HepG2 (cell line): ENCODE results near the gene SWI5. TPM values are rescaled to one million over a fixed set of nuclear protein-coding genes. Genes with fewer than 3 reads are reported as not detected.

ENCODE experiments used
- ARID5B ChIP-seq: IDR thresholded peaks from 2 replicates; pipeline ENCODE4 v1.4.0; 2020; ENCODE audit warnings: mild to moderate bottlenecking, missing genetic modification reagents
- CREB1 ChIP-seq, 2 experiments: fragments of 450-650 bp in 1 of 2; IDR thresholded peaks; 2 replicates each; pipeline ENCODE4 v1.6.1; 2016 to 2017; ENCODE audit warnings: control low read depth in 1 of 2, mild to moderate bottlenecking in 1 of 2, missing compliant biosample characterization in 1 of 2, missing genetic modification characterization in 1 of 2
- GZF1 ChIP-seq: sonication (generic); formaldehyde crosslinking; IDR thresholded peaks from 2 replicates; pipeline ENCODE4 v1.5.1; 2020; ENCODE audit warnings: mild to moderate bottlenecking, missing genetic modification reagents
- MEF2D ChIP-seq: sonication (generic); formaldehyde crosslinking; IDR thresholded peaks from 2 replicates; pipeline ENCODE4 v1.5.1; 2020; ENCODE audit warnings: mild to moderate bottlenecking, missing genetic modification reagents
- NCOR1 ChIP-seq: fragments of 200-600 bp; sonication (generic); IDR thresholded peaks from 2 replicates; pipeline ENCODE4 v1.7.0; 2017; ENCODE audit warnings: antibody characterized with exemption, low read length, borderline replicate concordance
- RBM39 ChIP-seq: fragments of 200-400 bp; formaldehyde crosslinking; IDR thresholded peaks from one replicate; pipeline ENCODE4 v1.6.1; 2018; ENCODE audit warnings: antibody characterized with exemption, mild to moderate bottlenecking, low read depth, low read length; ENCODE audit not compliant: poor library complexity, severe bottlenecking
- SPEN ChIP-seq: sonication (generic); formaldehyde crosslinking; IDR thresholded peaks from 2 replicates; pipeline ENCODE4 v1.5.1; 2020; ENCODE audit warnings: low read depth, mild to moderate bottlenecking, missing genetic modification reagents
- SRSF9 ChIP-seq: fragments of 200-400 bp; formaldehyde crosslinking; IDR thresholded peaks from 2 replicates; pipeline ENCODE4 v1.6.1; 2018; ENCODE audit warnings: borderline replicate concordance, mild to moderate bottlenecking, low read depth, low read length; ENCODE audit not compliant: insufficient read depth, poor library complexity, severe bottlenecking
- ZBTB42 ChIP-seq: sonication (generic); formaldehyde crosslinking; IDR thresholded peaks from 2 replicates; pipeline ENCODE4 v1.5.0; 2020; ENCODE audit warnings: mild to moderate bottlenecking, missing genetic modification reagents
- ZFP90 ChIP-seq: sonication (generic); formaldehyde crosslinking; IDR thresholded peaks from 2 replicates; pipeline ENCODE4 v1.8.0; 2022; ENCODE audit warnings: missing genetic modification reagents, mild to moderate bottlenecking, inconsistent platforms, borderline replicate concordance
- ZNF263 ChIP-seq: sonication (generic); formaldehyde crosslinking; IDR thresholded peaks from 2 replicates; pipeline ENCODE4 v1.4.0; 2020; ENCODE audit warnings: missing genetic modification reagents
- ZNF510 ChIP-seq: sonication (generic); formaldehyde crosslinking; IDR thresholded peaks from 2 replicates; pipeline ENCODE4 v1.4.0; 2020; ENCODE audit warnings: low read depth, mild to moderate bottlenecking, missing genetic modification reagents
- ZNF800 ChIP-seq: sonication (generic); formaldehyde crosslinking; IDR thresholded peaks from 2 replicates; pipeline ENCODE4 v1.4.0; 2020; ENCODE audit warnings: missing genetic modification reagents
- polyA plus RNA-seq, 8 experiments: library from polyadenylated mRNA; depleted of rRNA in 3 of 8; stranded (reverse) in 7 of 8; unstranded in 1 of 8; fragments of >200 nt; fragmentation: Illumina TruSeq in 4 of 8; extraction: Trizol in 4 of 8; gene quantifications; 2 replicates each; pipeline versions ENCODE4 v1.2.1 to v1.2.3, GENCODE V29; 2011 to 2016; ENCODE audit warnings: low read depth in 4 of 8, missing spikeins in 1 of 8, mixed read lengths in 1 of 8; ENCODE audit not compliant: insufficient read depth in 1 of 8
- total RNA-seq, 5 experiments: library from RNA; depleted of rRNA; stranded (reverse); fragments of >200 nt; fragmentation: Illumina TruSeq; extraction: Trizol; gene quantifications; 2 replicates each; pipeline ENCODE4 v1.2.3, GENCODE V29; 2016; ENCODE audit warnings: low read depth in 1 of 5
- TF ChIP-seq, protein P1 (sequence below): sonication (generic); formaldehyde crosslinking; IDR thresholded peaks from 2 replicates; pipeline ENCODE4 v1.5.1; 2020; ENCODE audit warnings: missing genetic modification reagents, mild to moderate bottlenecking, borderline replicate concordance
- TF ChIP-seq, protein P2 (sequence below): sonication (generic); formaldehyde crosslinking; IDR thresholded peaks from 2 replicates; pipeline ENCODE4 v1.4.0; 2020; ENCODE audit warnings: mild to moderate bottlenecking, low read depth, missing genetic modification reagents
- TF ChIP-seq, protein P3 (sequence below): conservative IDR thresholded peaks from 2 replicates; pipeline ENCODE4 v1.6.1; 2018; ENCODE audit warnings: missing genetic modification reagents

SWI5 gene
- total and polyA plus RNA-seq, 2 of the 13 experiments (the other 11 are each of a cell fraction or from before 2014, with no cell fraction given), result 39.2 to 41.0 TPM

DNA sequence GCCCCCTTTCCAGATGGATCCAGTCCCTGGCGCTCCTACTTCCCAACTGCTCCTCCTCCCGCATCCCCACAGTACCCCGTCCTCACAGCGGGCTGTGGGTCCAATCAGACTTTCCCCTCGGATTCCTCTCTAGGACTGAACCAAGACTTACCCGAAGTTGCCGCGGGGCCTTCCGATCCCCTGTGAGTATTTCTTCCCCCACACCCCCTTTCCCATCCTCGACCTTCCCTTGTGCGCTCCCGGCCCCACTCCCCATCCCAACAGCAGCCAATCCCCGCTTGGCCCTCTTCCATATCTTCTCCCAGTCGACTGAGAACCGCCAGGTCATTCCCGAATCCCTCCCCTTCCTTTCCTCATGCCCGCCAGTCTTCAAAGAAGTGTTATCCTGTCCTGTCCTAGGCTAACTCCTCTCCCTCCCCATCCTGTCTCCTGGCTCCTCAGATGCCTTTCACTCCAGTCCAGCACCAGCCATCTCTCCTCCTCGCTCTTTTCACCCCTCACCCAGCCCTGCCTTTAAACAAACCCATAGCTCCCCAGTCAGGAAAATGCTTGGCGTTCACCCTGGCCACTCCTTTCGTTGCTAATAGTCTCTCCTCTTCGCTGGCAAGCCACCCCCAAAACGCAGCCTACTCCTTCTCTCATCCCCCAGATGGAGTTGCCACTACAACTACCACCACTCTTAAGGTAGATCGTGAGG is 646 bp downstream of the SWI5 start (continued):
- TF ChIP-seq, protein P1, sequence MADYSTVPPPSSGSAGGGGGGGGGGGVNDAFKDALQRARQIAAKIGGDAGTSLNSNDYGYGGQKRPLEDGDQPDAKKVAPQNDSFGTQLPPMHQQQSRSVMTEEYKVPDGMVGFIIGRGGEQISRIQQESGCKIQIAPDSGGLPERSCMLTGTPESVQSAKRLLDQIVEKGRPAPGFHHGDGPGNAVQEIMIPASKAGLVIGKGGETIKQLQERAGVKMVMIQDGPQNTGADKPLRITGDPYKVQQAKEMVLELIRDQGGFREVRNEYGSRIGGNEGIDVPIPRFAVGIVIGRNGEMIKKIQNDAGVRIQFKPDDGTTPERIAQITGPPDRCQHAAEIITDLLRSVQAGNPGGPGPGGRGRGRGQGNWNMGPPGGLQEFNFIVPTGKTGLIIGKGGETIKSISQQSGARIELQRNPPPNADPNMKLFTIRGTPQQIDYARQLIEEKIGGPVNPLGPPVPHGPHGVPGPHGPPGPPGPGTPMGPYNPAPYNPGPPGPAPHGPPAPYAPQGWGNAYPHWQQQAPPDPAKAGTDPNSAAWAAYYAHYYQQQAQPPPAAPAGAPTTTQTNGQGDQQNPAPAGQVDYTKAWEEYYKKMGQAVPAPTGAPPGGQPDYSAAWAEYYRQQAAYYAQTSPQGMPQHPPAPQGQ, result no peak
- no peak for TF ChIP-seq GZF1 (CRISPR knock-in tag)
- no peak for TF ChIP-seq CREB1 (IDR thresholded peaks at IDR 0.05)
- TF ChIP-seq CREB1 (CRISPR knock-in tag; IDR thresholded peaks at IDR 0.05), result no peak
- TF ChIP-seq, protein P2, sequence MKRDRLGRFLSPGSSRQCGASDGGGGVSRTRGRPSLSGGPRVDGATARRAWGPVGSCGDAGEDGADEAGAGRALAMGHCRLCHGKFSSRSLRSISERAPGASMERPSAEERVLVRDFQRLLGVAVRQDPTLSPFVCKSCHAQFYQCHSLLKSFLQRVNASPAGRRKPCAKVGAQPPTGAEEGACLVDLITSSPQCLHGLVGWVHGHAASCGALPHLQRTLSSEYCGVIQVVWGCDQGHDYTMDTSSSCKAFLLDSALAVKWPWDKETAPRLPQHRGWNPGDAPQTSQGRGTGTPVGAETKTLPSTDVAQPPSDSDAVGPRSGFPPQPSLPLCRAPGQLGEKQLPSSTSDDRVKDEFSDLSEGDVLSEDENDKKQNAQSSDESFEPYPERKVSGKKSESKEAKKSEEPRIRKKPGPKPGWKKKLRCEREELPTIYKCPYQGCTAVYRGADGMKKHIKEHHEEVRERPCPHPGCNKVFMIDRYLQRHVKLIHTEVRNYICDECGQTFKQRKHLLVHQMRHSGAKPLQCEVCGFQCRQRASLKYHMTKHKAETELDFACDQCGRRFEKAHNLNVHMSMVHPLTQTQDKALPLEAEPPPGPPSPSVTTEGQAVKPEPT (CRISPR knock-in tag), result no peak
- TF ChIP-seq MEF2D (CRISPR knock-in tag), result peak; percentile 10; the same call in 1 of the 2 replicates
- TF ChIP-seq SPEN, result no peak
- no peak for TF ChIP-seq ZBTB42 (CRISPR knock-in tag)
- TF ChIP-seq, protein P3, sequence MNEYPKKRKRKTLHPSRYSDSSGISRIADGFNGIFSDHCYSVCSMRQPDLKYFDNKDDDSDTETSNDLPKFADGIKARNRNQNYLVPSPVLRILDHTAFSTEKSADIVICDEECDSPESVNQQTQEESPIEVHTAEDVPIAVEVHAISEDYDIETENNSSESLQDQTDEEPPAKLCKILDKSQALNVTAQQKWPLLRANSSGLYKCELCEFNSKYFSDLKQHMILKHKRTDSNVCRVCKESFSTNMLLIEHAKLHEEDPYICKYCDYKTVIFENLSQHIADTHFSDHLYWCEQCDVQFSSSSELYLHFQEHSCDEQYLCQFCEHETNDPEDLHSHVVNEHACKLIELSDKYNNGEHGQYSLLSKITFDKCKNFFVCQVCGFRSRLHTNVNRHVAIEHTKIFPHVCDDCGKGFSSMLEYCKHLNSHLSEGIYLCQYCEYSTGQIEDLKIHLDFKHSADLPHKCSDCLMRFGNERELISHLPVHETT (CRISPR knock-in tag), result no peak
- TF ChIP-seq ZNF800, result no peak
- peak; percentile 66; the same call in 1 of the 2 replicates for TF ChIP-seq ZNF263 (CRISPR knock-in tag)
- TF ChIP-seq ZNF510, result no peak
- no peak; the same call in 1 of the 2 replicates for TF ChIP-seq NCOR1
- no peak for TF ChIP-seq RBM39
- no peak for TF ChIP-seq ZFP90 (CRISPR knock-in tag)
- TF ChIP-seq SRSF9, result no peak
- 0 out of 2 replicates have a peak, but pooled peaks have one; percentile 4 for TF ChIP-seq ARID5B (CRISPR knock-in tag)
